B cell (primary cell): ENCODE results near the gene UMODL1. TPM values are rescaled to one million over a fixed set of nuclear protein-coding genes. Genes with fewer than 3 reads are reported as not detected.

Experiments used
- ATAC-seq: fragments of 200-7000 bp; cut with Tn5 transposase; one replicate; pipeline ENCODE4 v1.10.0; 2021; ENCODE audit warnings: low read depth, mild to moderate bottlenecking, moderate number of reproducible peaks, moderate library complexity
- CTCF ChIA-PET: fragments of 350-600 bp; sonication (Branson Sonifier 250); formaldehyde crosslinking; loops from one replicate; lab custom pipeline; 2021; ENCODE audit warnings: antibody characterized with exemption, inconsistent platforms; lab: Charles Lee
- POLR2A ChIA-PET: fragments of 350-600 bp; sonication (Branson Sonifier 250); formaldehyde crosslinking; loops from one replicate; lab custom pipeline; 2021; ENCODE audit warnings: antibody characterized with exemption; lab: Charles Lee
- DNase-seq: peaks from one replicate; pipeline ENCODE4 v3.0.0; 2013
- H2AFZ ChIP-seq: 2 replicates; pipeline ENCODE4 v1.6.1; 2012; ENCODE audit warnings: mild to moderate bottlenecking, low read depth, low read length; ENCODE audit not compliant: insufficient read depth, poor library complexity, severe bottlenecking
- H3K27ac ChIP-seq, 2 donors: 1 replicate in 1 of 2; 2 replicates in 1 of 2; pipeline ENCODE4 v1.5.1; 2012 to 2013; ENCODE audit warnings: low read length in 2 of 2, mild to moderate bottlenecking in 2 of 2, moderate library complexity in 1 of 2
- H3K27me3 ChIP-seq, 4 experiments: fragments of 200-600 bp in 1 of 4; sonication (generic) in 1 of 4; replicated peaks in 1 of 4; 1 replicate in 2 of 4; 2 replicates in 2 of 4; pipeline versions ENCODE4 v1.6.1 to v1.7.0; 2013 to 2016; ENCODE audit warnings: low read length in 3 of 4, mild to moderate bottlenecking in 2 of 4, mixed read lengths in 1 of 4, moderate library complexity in 1 of 4; ENCODE audit not compliant: insufficient read depth in 4 of 4, control insufficient read depth in 3 of 4; ENCODE audit errors: control extremely low read depth in 1 of 4
- H3K36me3 ChIP-seq, 2 experiments: replicated peaks in 1 of 2; 1 replicate in 1 of 2; 2 replicates in 1 of 2; pipeline versions ENCODE4 v1.6.1 to v1.7.1; 2013; ENCODE audit warnings: low read length in 1 of 2; ENCODE audit not compliant: insufficient read depth in 2 of 2, control insufficient read depth in 1 of 2; ENCODE audit errors: control extremely low read depth in 1 of 2, extremely low read depth in 1 of 2
- H3K4me1 ChIP-seq, 2 donors: fragments of 200-600 bp in 1 of 2; sonication (generic) in 1 of 2; 1 replicate in 1 of 2; 2 replicates in 1 of 2; pipeline versions ENCODE4 v1.5.1 to v1.6.1; 2013 to 2017; ENCODE audit warnings: low read length in 2 of 2; ENCODE audit not compliant: control insufficient read depth in 2 of 2, insufficient read depth in 2 of 2
- H3K4me2 ChIP-seq: replicated peaks from 2 replicates; pipeline ENCODE3; 2012; ENCODE audit warnings: mild to moderate bottlenecking, low read depth, low read length; ENCODE audit not compliant: poor library complexity, severe bottlenecking
- H3K4me3 ChIP-seq, 5 experiments: fragments of 200-600 bp in 1 of 5; sonication (generic) in 1 of 5; 1 replicate in 3 of 5; 2 replicates in 2 of 5; pipeline versions ENCODE4 v1.5.1 to v1.7.0; 2011 to 2016; ENCODE audit warnings: low read length in 4 of 5, mild to moderate bottlenecking in 4 of 5, low read depth in 2 of 5, control low read depth in 1 of 5, moderate library complexity in 1 of 5; ENCODE audit not compliant: insufficient read depth in 1 of 5; ENCODE audit errors: control extremely low read depth in 1 of 5, extremely low read depth in 1 of 5
- H3K79me2 ChIP-seq: fragments of 200-600 bp; sonication (generic); one replicate; pipeline ENCODE4 v1.6.0; 2016; ENCODE audit warnings: low read length; ENCODE audit not compliant: control insufficient read depth, insufficient read depth
- H3K9ac ChIP-seq: fragments of 200-600 bp; sonication (generic); 2 replicates; pipeline ENCODE4 v1.6.1; 2017; ENCODE audit warnings: mild to moderate bottlenecking, low read length, moderate library complexity
- H3K9me3 ChIP-seq, 3 donors: one replicate each; pipeline versions ENCODE4 v1.6.1 to v1.7.1; 2013; ENCODE audit warnings: low read length in 2 of 3; ENCODE audit not compliant: control insufficient read depth in 2 of 3, insufficient read depth in 1 of 3; ENCODE audit errors: control extremely low read depth in 1 of 3
- H4K20me1 ChIP-seq: 2 replicates; pipeline ENCODE4 v1.6.0; 2012; ENCODE audit warnings: mild to moderate bottlenecking, low read length; ENCODE audit not compliant: insufficient read depth, control insufficient read depth, poor library complexity, severe bottlenecking
- H3K27ac Mint-ChIP-seq: one replicate; pipeline ENCODE4 v1.8.0; 2021; ENCODE audit warnings: mixed read lengths
- H3K27me3 Mint-ChIP-seq: one replicate; pipeline ENCODE4 v1.8.0; 2021; ENCODE audit warnings: mixed read lengths
- H3K4me1 Mint-ChIP-seq: one replicate; pipeline ENCODE4 v1.8.0; 2021; ENCODE audit warnings: mixed read lengths
- H3K4me3 Mint-ChIP-seq: one replicate; pipeline ENCODE4 v1.8.0; 2021; ENCODE audit warnings: mixed read lengths
- H3K9me3 Mint-ChIP-seq: one replicate; pipeline ENCODE4 v1.8.0; 2022; ENCODE audit warnings: mixed read lengths; ENCODE audit not compliant: insufficient read depth
- EZH2 ChIP-seq: IDR thresholded peaks from 2 replicates; pipeline ENCODE4 v1.6.1; 2012; ENCODE audit warnings: borderline replicate concordance, low read depth, mild to moderate bottlenecking, moderate library complexity, low read length; ENCODE audit not compliant: insufficient read depth, poor library complexity, severe bottlenecking
- WGBS: methylation state at CpG from one replicate; pipeline ENCODE4 v1.1.5; 2013; ENCODE audit warnings: missing lambda C conversion rate; ENCODE audit not compliant: insufficient coverage; 5-methylcytosine and 5-hydroxymethylcytosine counted together
- intact Hi-C: fragments of 100-400 bp; cut with micrococcal nuclease; formaldehyde crosslinking; loops from one replicate; pipeline ENCODE4 v1.10.0; 2022
- polyA plus RNA-seq: library from polyadenylated mRNA; depleted of rRNA; stranded (reverse); fragments of >200 nt; gene quantifications from 2 replicates; pipeline ENCODE4 v1.2.3, GENCODE V29; 2012
- total RNA-seq, 2 donors: library from RNA; stranded (reverse); fragments of 120-200 nt in 1 of 2; gene quantifications; 1 replicate in 1 of 2; 2 replicates in 1 of 2; pipeline versions ENCODE4 v1.2.3 to v1.2.4, GENCODE V29; 2013 to 2022
- TF ChIP-seq, protein P1 (sequence below): fragments of 200-600 bp; IDR thresholded peaks from one replicate; pipeline ENCODE4 v1.8.0; 2022; ENCODE audit warnings: antibody characterized with exemption, mild to moderate bottlenecking

Gene UMODL1
- total and polyA plus RNA-seq, 2 donors (not counting 1 experiment from before 2014, with no cell fraction given), result 0.10 to 0.49 TPM

DNA sequence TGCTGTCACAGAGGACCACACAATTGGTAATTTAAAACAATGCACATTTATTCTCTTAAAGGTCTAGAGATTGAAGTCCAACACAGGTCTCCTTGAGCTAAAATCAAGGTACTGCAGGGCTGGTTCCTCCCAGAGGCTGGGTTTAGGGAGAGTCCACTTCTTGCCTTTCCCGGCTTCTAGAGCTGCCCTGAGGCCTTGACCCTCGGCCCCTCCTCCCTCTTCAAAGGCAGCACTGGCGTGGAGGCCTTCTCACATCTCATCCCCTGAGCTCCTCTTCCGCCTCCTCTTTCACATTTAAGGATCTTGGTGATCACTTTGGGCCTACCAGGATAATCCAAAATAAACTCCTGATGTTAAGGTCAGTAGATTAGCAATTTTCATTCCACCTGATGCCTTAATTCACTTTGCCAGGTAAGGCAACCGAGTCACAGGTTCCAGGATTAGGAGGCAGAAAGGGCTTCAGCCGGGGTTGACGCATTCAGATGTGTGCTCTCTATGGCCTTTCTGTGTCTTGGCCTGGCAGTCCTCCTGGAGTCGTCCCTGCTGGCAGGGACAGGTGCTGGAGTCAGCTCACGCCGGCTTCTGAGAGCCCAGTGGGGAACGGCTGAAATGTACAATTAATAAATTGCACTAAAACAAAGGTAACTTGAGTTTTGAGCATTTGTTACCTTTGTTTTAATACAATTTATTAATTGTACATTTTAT lies 86.6 kb downstream of the UMODL1 start:
- H3K27ac ChIP-seq, result no peak overlapping the region
- H3K4me1 ChIP-seq, result peaks cover 9 to 12% of the 10 kb centered on the region in 2 donors
- CTCF ChIA-PET, result interaction anchor here (0.9 to 2.0 kb wide), 4 partner anchors 13 to 102 kb away, joined by 3 to 12 read pairs (median 6); no protein-coding TSS in a partner anchor
- H4K20me1 ChIP-seq, result no peaks in the 10 kb centered on the region
- no peak overlapping the region for H2AFZ ChIP-seq
- H3K27me3 ChIP-seq, result peaks cover 0 to 19% (median 4%) of the 10 kb centered on the region in 4 experiments
- H3K9ac ChIP-seq, result no peak overlapping the region
- H3K36me3 ChIP-seq, result no peaks in the 10 kb centered on the region
- POLR2A ChIA-PET, result interaction anchor here (0.6 kb wide), 1 partner anchor 616 kb away, joined by 5 read pairs; no protein-coding TSS in a partner anchor
- Mint-ChIP-seq H3K27ac (no peak overlapping the region), H3K4me1 (peaks cover 9% of the 10 kb centered on the region), H3K27me3 (peaks cover 37% of the 10 kb centered on the region), H3K4me3 (no peak overlapping the region), H3K9me3 (no peaks in the 10 kb centered on the region)
- H3K79me2 ChIP-seq, result no peaks in the 10 kb centered on the region
- DNase-seq (no peak), ATAC-seq (no peak)
- H3K4me2 ChIP-seq, result no peak overlapping the region
- intact Hi-C loops, result no loop called here
- 93% methylated on average over 6 of the region's 11 CpGs for WGBS
- no peaks in the 10 kb centered on the region for H3K9me3 ChIP-seq
- no peak overlapping the region for H3K4me3 ChIP-seq
- no peak for TF ChIP-seq EZH2
- TF ChIP-seq, protein P1, sequence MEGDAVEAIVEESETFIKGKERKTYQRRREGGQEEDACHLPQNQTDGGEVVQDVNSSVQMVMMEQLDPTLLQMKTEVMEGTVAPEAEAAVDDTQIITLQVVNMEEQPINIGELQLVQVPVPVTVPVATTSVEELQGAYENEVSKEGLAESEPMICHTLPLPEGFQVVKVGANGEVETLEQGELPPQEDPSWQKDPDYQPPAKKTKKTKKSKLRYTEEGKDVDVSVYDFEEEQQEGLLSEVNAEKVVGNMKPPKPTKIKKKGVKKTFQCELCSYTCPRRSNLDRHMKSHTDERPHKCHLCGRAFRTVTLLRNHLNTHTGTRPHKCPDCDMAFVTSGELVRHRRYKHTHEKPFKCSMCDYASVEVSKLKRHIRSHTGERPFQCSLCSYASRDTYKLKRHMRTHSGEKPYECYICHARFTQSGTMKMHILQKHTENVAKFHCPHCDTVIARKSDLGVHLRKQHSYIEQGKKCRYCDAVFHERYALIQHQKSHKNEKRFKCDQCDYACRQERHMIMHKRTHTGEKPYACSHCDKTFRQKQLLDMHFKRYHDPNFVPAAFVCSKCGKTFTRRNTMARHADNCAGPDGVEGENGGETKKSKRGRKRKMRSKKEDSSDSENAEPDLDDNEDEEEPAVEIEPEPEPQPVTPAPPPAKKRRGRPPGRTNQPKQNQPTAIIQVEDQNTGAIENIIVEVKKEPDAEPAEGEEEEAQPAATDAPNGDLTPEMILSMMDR, result no peak

DNA sequence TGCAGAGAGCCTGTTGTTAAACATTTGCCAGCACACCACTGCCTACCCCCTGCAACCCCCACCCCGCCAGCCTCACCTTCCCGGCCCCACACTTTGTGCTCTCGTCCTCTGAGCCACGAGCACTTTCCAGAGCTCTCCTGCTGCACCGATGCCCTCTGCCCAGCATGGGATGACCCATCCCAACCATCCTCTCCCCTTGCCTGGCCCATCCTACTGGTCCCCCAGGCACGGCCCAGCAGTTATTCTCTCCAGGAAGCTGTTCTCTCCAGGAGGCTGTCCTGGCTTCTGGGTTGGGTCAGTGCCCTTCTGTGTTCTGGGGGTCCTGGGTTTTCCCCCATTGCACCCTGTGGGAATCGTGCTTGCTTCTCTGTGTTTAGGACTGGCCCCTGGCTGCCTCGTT lies 87.7 kb downstream of the UMODL1 start:
- Mint-ChIP-seq H3K27ac (no peak overlapping the region), H3K27me3 (peaks cover 30% of the 10 kb centered on the region), H3K4me3 (no peak overlapping the region), H3K9me3 (no peaks in the 10 kb centered on the region), H3K4me1 (peaks cover 9% of the 10 kb centered on the region)
- ATAC-seq, result no peak
- no peaks in the 10 kb centered on the region for H3K36me3 ChIP-seq
- H2AFZ ChIP-seq, result no peak overlapping the region
- intact Hi-C loops, result no loop called here
- H3K4me3 ChIP-seq, result no peak overlapping the region
- ChIA-PET POLR2A (no interaction called here), CTCF (interaction anchor here (0.9 to 2.0 kb wide), 2 partner anchors 14 to 100 kb away, joined by 4 to 9 read pairs; no protein-coding TSS in a partner anchor)
- WGBS, result 98% methylated on average over 8 of the region's 8 CpGs
- no peak for TF ChIP-seq EZH2
- TF ChIP-seq, protein P1, result no peak
- H3K9ac ChIP-seq, result no peak overlapping the region
- no peaks in the 10 kb centered on the region for H4K20me1 ChIP-seq
- peaks cover 0 to 15% (median 4%) of the 10 kb centered on the region in 4 experiments for H3K27me3 ChIP-seq
- no peaks in the 10 kb centered on the region for H3K79me2 ChIP-seq
- H3K27ac ChIP-seq, result no peak overlapping the region
- no peak for DNase-seq
- H3K4me2 ChIP-seq, result no peak overlapping the region
- peaks cover 9 to 12% of the 10 kb centered on the region in 2 donors for H3K4me1 ChIP-seq
- peaks cover 0 to 3% (median 0%) of the 10 kb centered on the region in 3 donors for H3K9me3 ChIP-seq
